Central memory CD8-positive, alpha-beta T cell (primary cell): ENCODE measurements around the gene PRKRIP1.

Experiments
- ATAC-seq: fragments of 150-1000 bp; cut with Tn5 transposase; replicated peaks from 2 replicates; pipeline ENCODE4 v1.10.0; 2022; ENCODE audit warnings: mild to moderate bottlenecking, moderate FRiP score, moderate number of reproducible peaks; ENCODE audit not compliant: poor library complexity, severe bottlenecking; ENCODE audit errors: extremely low read depth
- DNase-seq, 2 donors: peaks; one replicate each; pipeline ENCODE4 v3.0.0; 2021; ENCODE audit warnings: low spot score in 2 of 2
- H3K27ac Mint-ChIP-seq: one replicate; pipeline ENCODE4 v1.8.0; 2022; ENCODE audit warnings: low read depth, mild to moderate bottlenecking, moderate library complexity, mixed read lengths
- H3K27me3 Mint-ChIP-seq: one replicate; pipeline ENCODE4 v1.8.0; 2022; ENCODE audit warnings: mixed read lengths
- H3K36me3 Mint-ChIP-seq: one replicate; pipeline ENCODE4 v1.8.0; 2022; ENCODE audit warnings: mild to moderate bottlenecking, moderate library complexity, mixed read lengths; ENCODE audit not compliant: insufficient read depth
- H3K4me1 Mint-ChIP-seq: one replicate; pipeline ENCODE4 v1.8.0; 2022; ENCODE audit warnings: mixed read lengths
- H3K4me3 Mint-ChIP-seq: one replicate; pipeline ENCODE4 v1.8.0; 2022; ENCODE audit warnings: mild to moderate bottlenecking, moderate library complexity, mixed read lengths
- H3K9me3 Mint-ChIP-seq: one replicate; pipeline ENCODE4 v1.8.0; 2022; ENCODE audit warnings: mixed read lengths

The PRKRIP1 gene

GRCh38 chr7:102409340-102409739 is 13.2 kb downstream of the PRKRIP1 start:
- Mint-ChIP-seq H3K27ac (peak overlapping the region; percentile 1), H3K36me3 (peaks cover 63% of the 10 kb centered on the region)

GRCh38 chr7:102410123-102410522 is 14.0 kb downstream of the PRKRIP1 start:
- Mint-ChIP-seq H3K4me3 (no peak overlapping the region), H3K27me3 (no peaks in the 10 kb centered on the region), H3K9me3 (no peaks in the 10 kb centered on the region), H3K4me1 (peaks cover 8% of the 10 kb centered on the region), H3K36me3 (peaks cover 57% of the 10 kb centered on the region), H3K27ac (no peak overlapping the region)
- DNase-seq: no peak
- no peak for ATAC-seq

More at GRCh38 chr7:102409340-102409739, 13.2 kb downstream of the PRKRIP1 start:
- ATAC-seq (no peak), DNase-seq (no peak)
- H3K4me1 Mint-ChIP-seq: peaks cover 5% of the 10 kb centered on the region
- H3K4me3 Mint-ChIP-seq: no peak overlapping the region
- H3K9me3 Mint-ChIP-seq: no peaks in the 10 kb centered on the region
- H3K27me3 Mint-ChIP-seq: no peaks in the 10 kb centered on the region

- no peak for ATAC-seq
- peaks cover 16% of the 10 kb centered on the region for H3K4me1 Mint-ChIP-seq
- DNase-seq: no peak
- no peaks in the 10 kb centered on the region for H3K27me3 Mint-ChIP-seq
- H3K9me3 Mint-ChIP-seq: no peaks in the 10 kb centered on the region
- no peak overlapping the region for H3K27ac Mint-ChIP-seq
- H3K4me3 Mint-ChIP-seq: no peak overlapping the region
- H3K36me3 Mint-ChIP-seq: peaks cover 58% of the 10 kb centered on the region
These were observed 14.8 kb downstream of the PRKRIP1 start for GRCh38 chr7:102410918-102411317.

- peaks cover 51% of the 10 kb centered on the region for H3K36me3 Mint-ChIP-seq
These were observed 16.4 kb downstream of the PRKRIP1 start for GRCh38 chr7:102412548-102412947.

GRCh38 chr7:102413091-102413490 is 16.9 kb downstream of the PRKRIP1 start:
- H3K4me1 Mint-ChIP-seq: peaks cover 37% of the 10 kb centered on the region
- H3K4me3 Mint-ChIP-seq: no peak overlapping the region
- DNase-seq (no peak), ATAC-seq (no peak)
- H3K36me3 Mint-ChIP-seq: peaks cover 48% of the 10 kb centered on the region
- H3K9me3 Mint-ChIP-seq: no peaks in the 10 kb centered on the region
- H3K27ac Mint-ChIP-seq: no peak overlapping the region
- no peaks in the 10 kb centered on the region for H3K27me3 Mint-ChIP-seq

More at GRCh38 chr7:102412548-102412947, 16.4 kb downstream of the PRKRIP1 start:
- DNase-seq (peak in 1 of 2 donors; percentile 24), ATAC-seq (no peak)
- H3K9me3 Mint-ChIP-seq: no peaks in the 10 kb centered on the region
- H3K4me3 Mint-ChIP-seq: no peak overlapping the region
- H3K27me3 Mint-ChIP-seq: no peaks in the 10 kb centered on the region
- H3K27ac Mint-ChIP-seq: no peak overlapping the region
- peaks cover 31% of the 10 kb centered on the region for H3K4me1 Mint-ChIP-seq

GRCh38 chr7:102413611-102414010 is 17.4 kb downstream of the PRKRIP1 start:
- H3K36me3 Mint-ChIP-seq: peaks cover 42% of the 10 kb centered on the region
- ATAC-seq: no peak
- no peak overlapping the region for H3K27ac Mint-ChIP-seq

GRCh38 chr7:102415685-102416225 is 19.6 kb downstream of the PRKRIP1 start:
- Mint-ChIP-seq H3K27me3 (no peaks in the 10 kb centered on the region), H3K4me3 (peak overlapping the region; percentile 76), H3K27ac (peak overlapping the region; percentile 91), H3K4me1 (peaks cover 51% of the 10 kb centered on the region), H3K36me3 (peaks cover 32% of the 10 kb centered on the region), H3K9me3 (no peaks in the 10 kb centered on the region)
- DNase-seq (peak; percentile 41 to 64), ATAC-seq (peak; percentile 83)

More at GRCh38 chr7:102413611-102414010, 17.4 kb downstream of the PRKRIP1 start:
- Mint-ChIP-seq H3K27me3 (no peaks in the 10 kb centered on the region), H3K9me3 (no peaks in the 10 kb centered on the region), H3K4me1 (peaks cover 42% of the 10 kb centered on the region), H3K4me3 (no peak overlapping the region)
- DNase-seq: no peak

- H3K9me3 Mint-ChIP-seq: no peaks in the 10 kb centered on the region
- H3K27me3 Mint-ChIP-seq: no peaks in the 10 kb centered on the region
- peak overlapping the region; percentile 76 for H3K4me3 Mint-ChIP-seq
- ATAC-seq (no peak), DNase-seq (no peak)
- H3K4me1 Mint-ChIP-seq: peaks cover 56% of the 10 kb centered on the region
- H3K36me3 Mint-ChIP-seq: peaks cover 33% of the 10 kb centered on the region
- peak overlapping the region; percentile 91 for H3K27ac Mint-ChIP-seq
These were observed 20.2 kb downstream of the PRKRIP1 start for GRCh38 chr7:102416406-102416805.

GRCh38 chr7:102417105-102417504 is 20.9 kb downstream of the PRKRIP1 start:
- Mint-ChIP-seq H3K4me3 (peak overlapping the region; percentile 76), H3K27ac (peak overlapping the region; percentile 91), H3K27me3 (no peaks in the 10 kb centered on the region), H3K4me1 (peaks cover 56% of the 10 kb centered on the region), H3K36me3 (peaks cover 26% of the 10 kb centered on the region), H3K9me3 (no peaks in the 10 kb centered on the region)
- no peak for DNase-seq
- peak; percentile 44 for ATAC-seq

- H3K27me3 Mint-ChIP-seq: no peaks in the 10 kb centered on the region
- H3K9me3 Mint-ChIP-seq: no peaks in the 10 kb centered on the region
- H3K36me3 Mint-ChIP-seq: peaks cover 21% of the 10 kb centered on the region
- H3K4me1 Mint-ChIP-seq: peaks cover 51% of the 10 kb centered on the region
- ATAC-seq (no peak), DNase-seq (no peak)
- H3K4me3 Mint-ChIP-seq: no peak overlapping the region
- peak overlapping the region; percentile 91 for H3K27ac Mint-ChIP-seq
These were observed 22.4 kb downstream of the PRKRIP1 start for GRCh38 chr7:102418592-102418991.

- Mint-ChIP-seq H3K27ac (no peak overlapping the region), H3K36me3 (peaks cover 34% of the 10 kb centered on the region), H3K4me3 (no peak overlapping the region), H3K27me3 (no peaks in the 10 kb centered on the region), H3K9me3 (no peaks in the 10 kb centered on the region), H3K4me1 (peaks cover 59% of the 10 kb centered on the region)
- DNase-seq (no peak), ATAC-seq (no peak)
These were observed 25.6 kb downstream of the PRKRIP1 start for GRCh38 chr7:102421706-102422240.

GRCh38 chr7:102424129-102424551 is 28.0 kb downstream of the PRKRIP1 start:
- peak overlapping the region; percentile 100 for H3K27ac Mint-ChIP-seq

GRCh38 chr7:102424787-102425218 is 28.6 kb downstream of the PRKRIP1 start:
- peak overlapping the region; percentile 100 for H3K27ac Mint-ChIP-seq
- peaks cover 54% of the 10 kb centered on the region for H3K4me1 Mint-ChIP-seq
- no peak for ATAC-seq
- peak overlapping the region; percentile 80 for H3K4me3 Mint-ChIP-seq
- no peaks in the 10 kb centered on the region for H3K9me3 Mint-ChIP-seq
- H3K27me3 Mint-ChIP-seq: no peaks in the 10 kb centered on the region
- no peak for DNase-seq
- H3K36me3 Mint-ChIP-seq: peaks cover 39% of the 10 kb centered on the region

More at GRCh38 chr7:102424129-102424551, 28.0 kb downstream of the PRKRIP1 start:
- H3K4me1 Mint-ChIP-seq: peaks cover 47% of the 10 kb centered on the region
- no peaks in the 10 kb centered on the region for H3K9me3 Mint-ChIP-seq
- peaks cover 33% of the 10 kb centered on the region for H3K36me3 Mint-ChIP-seq
- no peak for DNase-seq
- H3K4me3 Mint-ChIP-seq: peak overlapping the region; percentile 80
- H3K27me3 Mint-ChIP-seq: no peaks in the 10 kb centered on the region
- no peak for ATAC-seq
